ENCODE data around the gene VHLL.

GRCh38 chr1:156260896-156261295 lies 38.2 kb downstream of the VHLL start:
- TF ChIP-seq, protein P1, sequence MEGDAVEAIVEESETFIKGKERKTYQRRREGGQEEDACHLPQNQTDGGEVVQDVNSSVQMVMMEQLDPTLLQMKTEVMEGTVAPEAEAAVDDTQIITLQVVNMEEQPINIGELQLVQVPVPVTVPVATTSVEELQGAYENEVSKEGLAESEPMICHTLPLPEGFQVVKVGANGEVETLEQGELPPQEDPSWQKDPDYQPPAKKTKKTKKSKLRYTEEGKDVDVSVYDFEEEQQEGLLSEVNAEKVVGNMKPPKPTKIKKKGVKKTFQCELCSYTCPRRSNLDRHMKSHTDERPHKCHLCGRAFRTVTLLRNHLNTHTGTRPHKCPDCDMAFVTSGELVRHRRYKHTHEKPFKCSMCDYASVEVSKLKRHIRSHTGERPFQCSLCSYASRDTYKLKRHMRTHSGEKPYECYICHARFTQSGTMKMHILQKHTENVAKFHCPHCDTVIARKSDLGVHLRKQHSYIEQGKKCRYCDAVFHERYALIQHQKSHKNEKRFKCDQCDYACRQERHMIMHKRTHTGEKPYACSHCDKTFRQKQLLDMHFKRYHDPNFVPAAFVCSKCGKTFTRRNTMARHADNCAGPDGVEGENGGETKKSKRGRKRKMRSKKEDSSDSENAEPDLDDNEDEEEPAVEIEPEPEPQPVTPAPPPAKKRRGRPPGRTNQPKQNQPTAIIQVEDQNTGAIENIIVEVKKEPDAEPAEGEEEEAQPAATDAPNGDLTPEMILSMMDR (IDR thresholded peaks at IDR 0.05) = no peak
- TF ChIP-seq POLR2A (IDR thresholded peaks at IDR 0.05) = no peak
